CD4-positive, alpha-beta T cell treated with Interleukin-10 for 1 hour (primary cell): ENCODE results near the gene TMEM248.
"Not testable (repeated sequence)": the region's sequence is repeated elsewhere in the genome, so short reads cannot be mapped to it uniquely, and the experiment has no call there.

ENCODE experiments used
- DNase-seq: peaks from one replicate; pipeline ENCODE4 v3.0.0-alpha.2; 2020

Gene TMEM248

GRCh38 chr7:66920769-66921395 is at the start of gene TMEM248:
TSS of gene TMEM248 (plus strand) at chr7:66921225. CDS start at chr7:66941866, 20,641 bp downstream.
- DNase-seq, result peak; percentile 92

- no peak for DNase-seq
Observed at GRCh38 chr7:66873476-66873875, 47.5 kb upstream of the TMEM248 start.

- peak; percentile 2 for DNase-seq
Observed at GRCh38 chr7:66877577-66878300, 43.3 kb upstream of the TMEM248 start.

GRCh38 chr7:66878301-66878685 is 42.7 kb upstream of the TMEM248 start:
- DNase-seq, result not testable (repeated sequence)

GRCh38 chr7:66880053-66880452 is 41.0 kb upstream of the TMEM248 start:
- DNase-seq, result no peak

GRCh38 chr7:66880577-66880976 is 40.4 kb upstream of the TMEM248 start:
- not testable (repeated sequence) for DNase-seq

GRCh38 chr7:66883716-66884115 is 37.3 kb upstream of the TMEM248 start:
- no peak for DNase-seq

GRCh38 chr7:66884556-66884955 is 36.5 kb upstream of the TMEM248 start:
- DNase-seq, result not testable (repeated sequence)

- no peak for DNase-seq
Observed at GRCh38 chr7:66886152-66886551, 34.9 kb upstream of the TMEM248 start.

GRCh38 chr7:66888223-66888622 is 32.8 kb upstream of the TMEM248 start:
- DNase-seq, result not testable (repeated sequence)

GRCh38 chr7:66894463-66895080 is 26.5 kb upstream of the TMEM248 start:
- peak; percentile 10 for DNase-seq

- DNase-seq, result no peak
Observed at GRCh38 chr7:66896441-66896840, 24.6 kb upstream of the TMEM248 start.

- DNase-seq, result no peak
Observed at GRCh38 chr7:66899552-66900280, 21.3 kb upstream of the TMEM248 start.

- no peak for DNase-seq
Observed at GRCh38 chr7:66901941-66902843, 18.8 kb upstream of the TMEM248 start.

- no peak for DNase-seq
Observed at GRCh38 chr7:66902844-66903180, 18.2 kb upstream of the TMEM248 start.

- DNase-seq, result no peak
Observed at GRCh38 chr7:66903360-66904062, 17.5 kb upstream of the TMEM248 start.

GRCh38 chr7:66904063-66904593 is 16.9 kb upstream of the TMEM248 start:
- DNase-seq, result no peak

- no peak for DNase-seq
Observed at GRCh38 chr7:66905278-66905677, 15.7 kb upstream of the TMEM248 start.

- DNase-seq, result no peak
Observed at GRCh38 chr7:66905689-66906088, 15.3 kb upstream of the TMEM248 start.

GRCh38 chr7:66907731-66908130 is 13.3 kb upstream of the TMEM248 start:
- no peak for DNase-seq

- not testable (repeated sequence) for DNase-seq
Observed at GRCh38 chr7:66908598-66908997, 12.4 kb upstream of the TMEM248 start.
